PC-3 (cell line): Measurements from ENCODE around the gene MC2R. TPM values are rescaled to one million over a fixed set of nuclear protein-coding genes. Genes with fewer than 3 reads are reported as not detected.

ENCODE experiments used
- ATAC-seq: fragments of 200-7000 bp; cut with Tn5 transposase; 2 replicates; pipeline ENCODE4 v1.9.1; 2020; ENCODE audit warnings: mild to moderate bottlenecking, moderate library complexity
- BruUV-seq: library from RNA; stranded (reverse); fragments of 400-500 nt; replicated peaks from 2 replicates; lab custom pipeline; 2021; lab: Mats Ljungman, UMichigan
- CTCF ChIA-PET: fragments of 300-600 bp; sonication (Branson Sonifier 250); formaldehyde crosslinking; loops from one replicate; lab custom pipeline; 2022; ENCODE audit warnings: antibody characterized with exemption; lab: Charles Lee
- POLR2A ChIA-PET: fragments of 300-600 bp; sonication (Branson Sonifier 250); formaldehyde crosslinking; loops from one replicate; lab custom pipeline; 2022; ENCODE audit warnings: antibody characterized with exemption; ENCODE audit not compliant: unreplicated experiment; lab: Charles Lee
- DNase-seq: peaks from one replicate; pipeline ENCODE4 v3.0.0-alpha.2; 2015
- H2AFZ ChIP-seq: fragments of 300-600 bp; sonication (generic); 2 replicates; pipeline ENCODE4 v1.6.0; 2016; ENCODE audit warnings: antibody characterized with exemption, low read length
- H3F3A ChIP-seq: fragments of 300-600 bp; sonication (generic); one replicate; pipeline ENCODE4 v1.6.0; 2017; ENCODE audit warnings: antibody characterized with exemption, low read length, control low read depth, mild to moderate bottlenecking; ENCODE audit not compliant: unreplicated experiment
- H3K27ac ChIP-seq: fragments of 300-600 bp; sonication (generic); 2 replicates; pipeline ENCODE4 v1.5.1; 2016; ENCODE audit warnings: mild to moderate bottlenecking, low read length
- H3K27me3 ChIP-seq: fragments of 300-600 bp; sonication (generic); 2 replicates; pipeline ENCODE4 v1.6.1; 2016; ENCODE audit warnings: low read length, mixed read lengths
- H3K36me3 ChIP-seq: fragments of 300-600 bp; sonication (generic); 2 replicates; pipeline ENCODE4 v1.6.1; 2016; ENCODE audit warnings: low read depth, mixed run types, low read length, mixed read lengths
- H3K4me1 ChIP-seq: fragments of 300-600 bp; sonication (generic); 2 replicates; pipeline ENCODE4 v1.5.1; 2016; ENCODE audit warnings: low read length; ENCODE audit not compliant: insufficient read depth
- H3K4me2 ChIP-seq: fragments of 300-600 bp; sonication (generic); 2 replicates; pipeline ENCODE4 v1.6.0; 2016; ENCODE audit warnings: low read length
- H3K4me3 ChIP-seq: fragments of 300-600 bp; sonication (generic); 2 replicates; pipeline ENCODE4 v1.5.1; 2016; ENCODE audit warnings: mild to moderate bottlenecking, low read length, mixed read lengths
- H3K79me2 ChIP-seq: fragments of 300-600 bp; sonication (generic); 2 replicates; pipeline ENCODE4 v1.6.1; 2017; ENCODE audit warnings: low read length, mixed read lengths
- H3K9ac ChIP-seq: fragments of 300-600 bp; sonication (generic); 2 replicates; pipeline ENCODE4 v1.6.0; 2016; ENCODE audit warnings: mild to moderate bottlenecking, low read length
- H3K9me2 ChIP-seq: fragments of 300-600 bp; sonication (generic); replicated peaks from 2 replicates; pipeline ENCODE4 v1.6.1; 2016; ENCODE audit warnings: mixed run types, low read length, mixed read lengths
- H3K9me3 ChIP-seq: fragments of 300-600 bp; sonication (generic); 2 replicates; pipeline ENCODE4 v1.6.1; 2016; ENCODE audit warnings: low read length, mixed read lengths
- H4K20me1 ChIP-seq: fragments of 300-600 bp; sonication (generic); 2 replicates; pipeline ENCODE4 v1.6.1; 2016; ENCODE audit warnings: low read length, mixed read lengths
- CTCF ChIP-seq: fragments of 300-600 bp; sonication (generic); conservative IDR thresholded peaks from 2 replicates; pipeline ENCODE4 v1.5.1; 2017; ENCODE audit warnings: antibody characterized with exemption, low read depth, mild to moderate bottlenecking, low read length
- EZH2 ChIP-seq: fragments of 300-600 bp; sonication (generic); IDR thresholded peaks from one replicate; pipeline ENCODE4 v1.6.1; 2017; ENCODE audit warnings: antibody characterized with exemption, mild to moderate bottlenecking, low read length; ENCODE audit not compliant: unreplicated experiment
- EZH2phosphoT487 ChIP-seq: fragments of 300-600 bp; sonication (generic); IDR thresholded peaks from 2 replicates; pipeline ENCODE4 v1.6.1; 2018; ENCODE audit warnings: mild to moderate bottlenecking, antibody characterized with exemption, low read length, borderline replicate concordance
- intact Hi-C: fragments of 100-400 bp; cut with micrococcal nuclease; formaldehyde crosslinking; loops from 2 replicates; pipeline ENCODE4 v1.9.0; 2023
- total RNA-seq: library from RNA; depleted of rRNA; stranded (reverse); fragments of >200 nt; gene quantifications from 2 replicates; pipeline ENCODE4 v1.2.3, GENCODE V29; 2014

The MC2R gene
- total RNA-seq, 1 experiment from 2014 or later = not detected

- Histone ChIP-seq H3K9ac (no peak overlapping the region), H3K4me2 (no peak overlapping the region), H3K9me3 (no peaks in the 10 kb centered on the region), H3K36me3 (no peaks in the 10 kb centered on the region), H3K27me3 (peaks cover 65% of the 10 kb centered on the region), H3K27ac (no peak overlapping the region), H3F3A (no peaks in the 10 kb centered on the region), H4K20me1 (no peaks in the 10 kb centered on the region), H3K4me3 (no peak overlapping the region), H2AFZ (no peak overlapping the region), H3K4me1 (no peaks in the 10 kb centered on the region), H3K79me2 (no peaks in the 10 kb centered on the region), H3K9me2 (no peaks in the 10 kb centered on the region)
- intact Hi-C loops = no loop called here
- BruUV-seq = no TSS peak
- ChIA-PET CTCF (no interaction called here), POLR2A (no interaction called here)
- DNase-seq = no peak
- TF ChIP-seq EZH2 (no peak), CTCF (no peak), EZH2phosphoT487 (no peak)
- no peak for ATAC-seq
Observed at GRCh38 chr18:13879937-13880336, 35.4 kb downstream of the MC2R start.

- Histone ChIP-seq H3K79me2 (no peaks in the 10 kb centered on the region), H3F3A (no peaks in the 10 kb centered on the region), H4K20me1 (no peaks in the 10 kb centered on the region), H3K9ac (no peak overlapping the region), H3K27ac (no peak overlapping the region), H3K9me3 (no peaks in the 10 kb centered on the region), H3K4me3 (no peak overlapping the region), H3K27me3 (peaks cover 62% of the 10 kb centered on the region), H3K36me3 (no peaks in the 10 kb centered on the region), H3K4me2 (no peak overlapping the region), H2AFZ (no peak overlapping the region), H3K9me2 (no peaks in the 10 kb centered on the region), H3K4me1 (no peaks in the 10 kb centered on the region)
- intact Hi-C loops = no loop called here
- TF ChIP-seq EZH2 (no peak), EZH2phosphoT487 (no peak), CTCF (no peak)
- ChIA-PET POLR2A (no interaction called here), CTCF (no interaction called here)
- ATAC-seq (no peak), DNase-seq (no peak)
- BruUV-seq = no TSS peak
Observed at GRCh38 chr18:13879492-13879891, 35.8 kb downstream of the MC2R start.

GRCh38 chr18:13878857-13879256 is 36.5 kb downstream of the MC2R start:
- no peaks in the 10 kb centered on the region for H3F3A ChIP-seq
- no peak overlapping the region for H3K4me2 ChIP-seq
- CTCF ChIA-PET = no interaction called here
- no peak for TF ChIP-seq EZH2
- no peak for TF ChIP-seq CTCF
- TF ChIP-seq EZH2phosphoT487 = no peak
- H3K9me3 ChIP-seq = no peaks in the 10 kb centered on the region
- H2AFZ ChIP-seq = no peak overlapping the region
- no peaks in the 10 kb centered on the region for H3K36me3 ChIP-seq
- no peaks in the 10 kb centered on the region for H4K20me1 ChIP-seq
- no TSS peak for BruUV-seq
- POLR2A ChIA-PET = no interaction called here
- no peaks in the 10 kb centered on the region for H3K79me2 ChIP-seq
- DNase-seq (no peak), ATAC-seq (no peak)
- intact Hi-C loops = no loop called here
- H3K9ac ChIP-seq = no peak overlapping the region
- H3K27me3 ChIP-seq = peaks cover 59% of the 10 kb centered on the region
- H3K4me1 ChIP-seq = no peaks in the 10 kb centered on the region
- no peak overlapping the region for H3K4me3 ChIP-seq
- H3K27ac ChIP-seq = no peak overlapping the region
- H3K9me2 ChIP-seq = no peaks in the 10 kb centered on the region
